ENCODE measurements around the gene IFNA13. TPM values are rescaled to one million over a fixed set of nuclear protein-coding genes. Genes with fewer than 3 reads are reported as not detected.

The IFNA13 gene
- total and polyA plus RNA-seq, 9 donors, result 0.04 TPM; not detected in 8

GRCh38 chr9:21362287-21362686 lies 5.6 kb downstream of the IFNA13 start:
- Histone ChIP-seq H3K27me3 (ENCODE audit: control insufficient read depth, insufficient read depth, low read length) (peaks cover 2% of the 10 kb centered on the region), H3K36me3 (ENCODE audit: control insufficient read depth, insufficient read depth, low read length) (no peaks in the 10 kb centered on the region), H3K27ac (ENCODE audit: low read length) (no peak overlapping the region), H3K4me3 (ENCODE audit: low read length) (no peak overlapping the region), H3K4me1 (ENCODE audit: control insufficient read depth, insufficient read depth, low read length) (no peaks in the 10 kb centered on the region), H3K9me3 (replicated peaks; ENCODE audit: control insufficient read depth, low read depth, low read length) (no peaks in the 10 kb centered on the region)
- DNase-seq, result no peak
- WGBS (ENCODE audit: insufficient coverage), result no CpG with 5 or more reads among the region's 8 CpGs

GRCh38 chr9:21357479-21358460 lies 10.1 kb downstream of the IFNA13 start:
- H3K36me3 ChIP-seq (ENCODE audit: control insufficient read depth, insufficient read depth, low read length), result no peaks in the 10 kb centered on the region
- no peaks in the 10 kb centered on the region for H3K9me3 ChIP-seq (replicated peaks; ENCODE audit: control insufficient read depth, low read depth, low read length)
- H3K27ac ChIP-seq (ENCODE audit: low read length), result no peak overlapping the region
- DNase-seq, result peak; percentile 37
- H3K4me1 ChIP-seq (ENCODE audit: control insufficient read depth, insufficient read depth, low read length), result no peaks in the 10 kb centered on the region
- no peak overlapping the region for H3K4me3 ChIP-seq (ENCODE audit: low read length)
- no peaks in the 10 kb centered on the region for H3K27me3 ChIP-seq (ENCODE audit: control insufficient read depth, insufficient read depth, low read length)
- 27% methylated on average over 2 of the region's 7 CpGs for WGBS (ENCODE audit: insufficient coverage)

GRCh38 chr9:21350787-21351186 lies 17.1 kb downstream of the IFNA13 start, which contains the start of gene IFNA6:
IFNA6 (minus strand) TSS chr9:21350887; CDS start chr9:21350887, 0 bp downstream.
- H3K4me1 ChIP-seq (ENCODE audit: control insufficient read depth, insufficient read depth, low read length), result no peaks in the 10 kb centered on the region
- H3K36me3 ChIP-seq (ENCODE audit: control insufficient read depth, insufficient read depth, low read length), result no peaks in the 10 kb centered on the region
- H3K27me3 ChIP-seq (ENCODE audit: control insufficient read depth, insufficient read depth, low read length), result no peaks in the 10 kb centered on the region
- H3K27ac ChIP-seq (ENCODE audit: low read length), result no peak within 1 kb of the TSS
- H3K9me3 ChIP-seq (replicated peaks; ENCODE audit: control insufficient read depth, low read depth, low read length), result no peaks in the 10 kb centered on the region
- H3K4me3 ChIP-seq (ENCODE audit: low read length), result no peak within 1 kb of the TSS
- no peak for DNase-seq
- no CpG with 5 or more reads among the region's 1 CpG for WGBS (ENCODE audit: insufficient coverage)

- DNase-seq, result no peak
- H3K36me3 ChIP-seq (ENCODE audit: control insufficient read depth, insufficient read depth, low read length), result no peaks in the 10 kb centered on the region
- no peaks in the 10 kb centered on the region for H3K27me3 ChIP-seq (ENCODE audit: control insufficient read depth, insufficient read depth, low read length)
- 80% methylated on average over 1 of the region's 3 CpGs for WGBS (ENCODE audit: insufficient coverage)
- H3K4me3 ChIP-seq (ENCODE audit: low read length), result no peak overlapping the region
- no peaks in the 10 kb centered on the region for H3K4me1 ChIP-seq (ENCODE audit: control insufficient read depth, insufficient read depth, low read length)
- no peak overlapping the region for H3K27ac ChIP-seq (ENCODE audit: low read length)
- no peaks in the 10 kb centered on the region for H3K9me3 ChIP-seq (replicated peaks; ENCODE audit: control insufficient read depth, low read depth, low read length)
These were observed 19.4 kb downstream of the IFNA13 start for GRCh38 chr9:21348430-21348970.

- Histone ChIP-seq H3K27me3 (ENCODE audit: control insufficient read depth, insufficient read depth, low read length) (no peaks in the 10 kb centered on the region), H3K36me3 (ENCODE audit: control insufficient read depth, insufficient read depth, low read length) (no peaks in the 10 kb centered on the region), H3K9me3 (replicated peaks; ENCODE audit: control insufficient read depth, low read depth, low read length) (no peaks in the 10 kb centered on the region), H3K27ac (ENCODE audit: low read length) (no peak overlapping the region), H3K4me3 (ENCODE audit: low read length) (no peak overlapping the region), H3K4me1 (ENCODE audit: control insufficient read depth, insufficient read depth, low read length) (no peaks in the 10 kb centered on the region)
- DNase-seq, result no peak
- no CpG with 5 or more reads among the region's 4 CpGs for WGBS (ENCODE audit: insufficient coverage)
These were observed 27.1 kb downstream of the IFNA13 start for GRCh38 chr9:21340735-21341134.

- Histone ChIP-seq H3K4me3 (ENCODE audit: low read length) (no peak overlapping the region), H3K36me3 (ENCODE audit: control insufficient read depth, insufficient read depth, low read length) (peaks cover 6% of the 10 kb centered on the region), H3K4me1 (ENCODE audit: control insufficient read depth, insufficient read depth, low read length) (peaks cover 10% of the 10 kb centered on the region), H3K27ac (ENCODE audit: low read length) (no peak overlapping the region), H3K27me3 (ENCODE audit: control insufficient read depth, insufficient read depth, low read length) (no peaks in the 10 kb centered on the region), H3K9me3 (replicated peaks; ENCODE audit: control insufficient read depth, low read depth, low read length) (no peaks in the 10 kb centered on the region)
- DNase-seq, result no peak
These were observed 31.4 kb downstream of the IFNA13 start for GRCh38 chr9:21336457-21336856.

- 0% methylated on average over 50 of the region's 55 CpGs for WGBS (ENCODE audit: insufficient coverage)
These were observed 32.9 kb downstream of the IFNA13 start, which contains the start of gene KLHL9 for GRCh38 chr9:21334701-21335632. KLHL9 (minus strand) TSS chr9:21335404; CDS start chr9:21334859, 545 bp downstream.

GRCh38 chr9:21333226-21333625 lies 34.6 kb downstream of the IFNA13 start:
- no CpG with 5 or more reads among the region's 2 CpGs for WGBS (ENCODE audit: insufficient coverage)
- Histone ChIP-seq H3K4me1 (ENCODE audit: control insufficient read depth, insufficient read depth, low read length) (peaks cover 10% of the 10 kb centered on the region), H3K36me3 (ENCODE audit: control insufficient read depth, insufficient read depth, low read length) (peaks cover 8% of the 10 kb centered on the region), H3K9me3 (replicated peaks; ENCODE audit: control insufficient read depth, low read depth, low read length) (no peaks in the 10 kb centered on the region), H3K4me3 (ENCODE audit: low read length) (no peak overlapping the region), H3K27me3 (ENCODE audit: control insufficient read depth, insufficient read depth, low read length) (no peaks in the 10 kb centered on the region), H3K27ac (ENCODE audit: low read length) (no peak overlapping the region)
- no peak for DNase-seq

More at GRCh38 chr9:21334701-21335632, 32.9 kb downstream of the IFNA13 start, which contains the start of gene KLHL9:
- H3K36me3 ChIP-seq (ENCODE audit: control insufficient read depth, insufficient read depth, low read length), result peaks cover 8% of the 10 kb centered on the region
- DNase-seq, result peak; percentile 98
- H3K27ac ChIP-seq (ENCODE audit: low read length), result peak within 1 kb of the TSS; percentile 94
- no peaks in the 10 kb centered on the region for H3K9me3 ChIP-seq (replicated peaks; ENCODE audit: control insufficient read depth, low read depth, low read length)
- H3K4me1 ChIP-seq (ENCODE audit: control insufficient read depth, insufficient read depth, low read length), result peaks cover 10% of the 10 kb centered on the region
- H3K27me3 ChIP-seq (ENCODE audit: control insufficient read depth, insufficient read depth, low read length), result no peaks in the 10 kb centered on the region
- H3K4me3 ChIP-seq (ENCODE audit: low read length), result peak within 1 kb of the TSS; percentile 93

GRCh38 chr9:21331676-21332402 lies 36.0 kb downstream of the IFNA13 start:
- no peaks in the 10 kb centered on the region for H3K9me3 ChIP-seq (replicated peaks; ENCODE audit: control insufficient read depth, low read depth, low read length)
- no peak overlapping the region for H3K4me3 ChIP-seq (ENCODE audit: low read length)
- WGBS (ENCODE audit: insufficient coverage), result no CpG with 5 or more reads among the region's 5 CpGs
- DNase-seq, result no peak
- no peak overlapping the region for H3K27ac ChIP-seq (ENCODE audit: low read length)
- H3K36me3 ChIP-seq (ENCODE audit: control insufficient read depth, insufficient read depth, low read length), result peaks cover 8% of the 10 kb centered on the region
- H3K4me1 ChIP-seq (ENCODE audit: control insufficient read depth, insufficient read depth, low read length), result peaks cover 10% of the 10 kb centered on the region
- H3K27me3 ChIP-seq (ENCODE audit: control insufficient read depth, insufficient read depth, low read length), result no peaks in the 10 kb centered on the region

Measured in muscle of leg (tissue), 11 donors.